Tongue (tissue), 2 donors: ENCODE data around the gene REC8. TPM values are rescaled to one million over a fixed set of nuclear protein-coding genes. Genes with fewer than 3 reads are reported as not detected.

Experiments used
- DNase-seq: peaks from one replicate; pipeline ENCODE4 v3.0.0-alpha.2; 2015
- total RNA-seq: library from RNA; depleted of rRNA; stranded (reverse); fragments of >200 nt; gene quantifications from one replicate; pipeline ENCODE4 v1.2.3, GENCODE V29; 2014

REC8 gene
- total RNA-seq, 1 donor from 2014 or later = 8.6 TPM

DNA sequence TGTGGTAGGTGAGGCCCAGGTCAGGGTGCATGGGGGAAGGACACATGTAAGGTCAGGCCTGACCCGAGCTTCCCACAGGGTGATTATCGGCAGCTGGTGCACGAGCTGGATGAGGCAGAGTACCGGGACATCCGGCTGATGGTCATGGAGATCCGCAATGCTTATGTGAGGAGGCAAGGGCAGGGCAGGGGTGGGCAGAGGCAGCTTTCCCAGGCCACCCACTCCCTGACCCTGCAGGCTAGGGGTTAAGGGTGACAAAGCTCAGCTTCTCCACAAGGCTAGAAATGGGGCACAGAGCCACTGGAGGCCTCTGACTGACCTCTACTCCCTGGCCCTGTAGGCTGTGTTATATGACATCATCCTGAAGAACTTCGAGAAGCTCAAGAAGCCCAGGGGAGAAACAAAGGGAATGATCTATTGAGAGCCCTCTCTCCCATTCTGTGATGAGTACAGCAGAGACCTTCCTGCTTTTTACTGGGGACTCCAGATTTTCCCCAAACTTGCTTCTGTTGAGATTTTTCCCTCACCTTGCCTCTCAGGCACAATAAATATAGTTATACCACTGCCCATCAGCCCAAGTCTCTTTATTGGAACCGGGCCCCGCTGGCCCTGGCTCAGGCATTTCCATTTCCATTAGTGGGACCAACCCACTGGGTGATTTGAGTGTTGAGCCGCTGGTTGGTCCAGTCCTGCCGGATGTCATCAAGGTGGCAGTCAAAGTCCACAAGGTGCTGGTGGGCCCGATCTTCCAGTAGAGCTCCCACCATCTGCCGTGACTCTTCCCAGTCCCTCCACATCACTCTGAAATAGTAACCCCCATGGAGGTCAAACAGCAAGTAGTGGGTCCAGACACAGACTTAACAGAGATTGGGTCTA, 33.2 kb upstream of the REC8 start:
- DNase-seq = no peak

- DNase-seq = no peak
Measured at GRCh38 chr14:24139272-24139934, 32.5 kb upstream of the REC8 start.

DNA sequence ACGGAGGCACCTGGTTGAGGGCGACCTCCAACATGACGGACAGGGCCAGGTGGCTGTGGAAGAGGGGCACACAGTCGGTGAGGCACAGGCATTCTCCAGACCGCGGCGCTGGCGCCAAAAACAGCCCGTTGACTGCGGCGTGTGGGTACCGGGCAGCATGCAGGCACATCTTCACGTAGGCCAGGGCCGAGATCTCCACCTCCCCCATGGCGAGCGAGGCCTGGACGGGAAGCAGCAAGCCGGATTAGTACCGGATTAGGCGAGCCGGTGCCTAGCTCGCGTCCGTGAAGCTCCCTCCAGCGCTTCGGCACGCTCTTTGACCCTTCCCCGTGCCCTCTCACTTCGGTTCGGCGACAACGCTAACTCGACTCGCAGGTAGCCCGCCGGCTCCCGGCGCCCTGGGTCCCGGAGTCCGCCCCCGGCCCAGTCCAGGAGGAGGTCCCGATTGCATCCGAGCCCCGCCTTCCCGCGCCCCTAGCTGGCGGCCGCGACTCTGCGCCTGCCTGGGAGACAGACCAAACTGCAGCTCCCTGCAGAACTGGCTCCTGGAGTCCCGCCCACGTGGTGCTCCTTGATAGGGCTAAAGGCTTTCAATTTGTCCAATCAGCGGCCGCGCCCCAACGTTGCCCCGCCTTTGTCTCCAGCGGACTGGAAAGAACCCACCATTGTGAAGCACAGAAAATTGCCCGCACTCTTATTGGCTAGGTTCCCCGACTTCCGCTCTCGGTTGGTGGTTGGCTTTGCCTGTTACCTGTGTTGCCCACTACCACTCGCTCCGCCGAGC, 30.6 kb upstream of the REC8 start, which contains the start of gene EMC9:
TSS of gene EMC9 (minus strand) at position 495 of the 784 bp plus-strand sequence. CDS start at position 208, 287 bp downstream.
- peak; percentile 100 for DNase-seq

GRCh38 chr14:24143511-24143910, 28.4 kb upstream of the REC8 start:
- no peak for DNase-seq

DNA sequence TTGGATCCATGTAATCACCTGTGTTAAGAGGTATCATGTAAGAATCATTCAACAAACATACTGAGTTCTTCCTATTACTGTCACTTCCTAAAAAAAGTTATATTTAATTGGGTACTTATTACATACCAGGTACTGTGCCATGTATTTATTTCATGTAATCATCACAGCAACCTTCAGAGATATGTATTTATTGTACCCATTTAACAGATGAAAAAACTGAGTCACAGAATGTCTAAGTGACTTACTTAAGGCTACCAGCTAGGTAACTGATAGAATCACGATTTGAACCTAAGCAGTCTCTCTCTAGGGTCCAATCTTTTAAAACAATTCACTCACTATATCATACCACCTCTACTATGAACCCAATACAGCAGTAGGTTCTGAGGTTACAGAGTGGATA, 27.4 kb upstream of the REC8 start:
- no peak for DNase-seq

DNA sequence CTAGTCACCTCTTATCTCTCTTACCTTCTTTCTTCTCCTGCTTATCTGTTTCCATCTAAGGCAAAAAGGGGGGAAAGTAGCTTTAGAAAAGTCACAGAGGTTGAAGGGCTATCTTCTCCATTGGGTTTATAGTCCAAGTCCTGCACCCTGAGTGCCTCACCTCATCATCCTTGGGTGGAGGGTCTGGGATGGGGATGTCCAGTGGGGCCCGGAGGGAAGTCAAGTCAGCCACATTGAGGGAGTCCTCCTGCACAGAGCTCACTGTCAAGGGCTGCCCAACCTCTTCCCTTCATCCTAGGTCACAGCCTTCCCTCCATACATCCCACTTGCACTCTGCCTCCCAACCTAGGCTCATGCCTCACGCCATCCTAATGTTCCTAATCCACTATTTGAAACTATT, 26.7 kb upstream of the REC8 start:
- DNase-seq = no peak

- DNase-seq = no peak
Measured at GRCh38 chr14:24145690-24146452, 26.0 kb upstream of the REC8 start.

- peak; percentile 98 for DNase-seq
Measured at GRCh38 chr14:24146453-24146977, 25.4 kb upstream of the REC8 start, which contains the start of gene PSME2. Gene PSME2, minus strand, starts transcription at chr14:24146610. Its CDS starts 29 bp downstream, at chr14:24146581.

DNA sequence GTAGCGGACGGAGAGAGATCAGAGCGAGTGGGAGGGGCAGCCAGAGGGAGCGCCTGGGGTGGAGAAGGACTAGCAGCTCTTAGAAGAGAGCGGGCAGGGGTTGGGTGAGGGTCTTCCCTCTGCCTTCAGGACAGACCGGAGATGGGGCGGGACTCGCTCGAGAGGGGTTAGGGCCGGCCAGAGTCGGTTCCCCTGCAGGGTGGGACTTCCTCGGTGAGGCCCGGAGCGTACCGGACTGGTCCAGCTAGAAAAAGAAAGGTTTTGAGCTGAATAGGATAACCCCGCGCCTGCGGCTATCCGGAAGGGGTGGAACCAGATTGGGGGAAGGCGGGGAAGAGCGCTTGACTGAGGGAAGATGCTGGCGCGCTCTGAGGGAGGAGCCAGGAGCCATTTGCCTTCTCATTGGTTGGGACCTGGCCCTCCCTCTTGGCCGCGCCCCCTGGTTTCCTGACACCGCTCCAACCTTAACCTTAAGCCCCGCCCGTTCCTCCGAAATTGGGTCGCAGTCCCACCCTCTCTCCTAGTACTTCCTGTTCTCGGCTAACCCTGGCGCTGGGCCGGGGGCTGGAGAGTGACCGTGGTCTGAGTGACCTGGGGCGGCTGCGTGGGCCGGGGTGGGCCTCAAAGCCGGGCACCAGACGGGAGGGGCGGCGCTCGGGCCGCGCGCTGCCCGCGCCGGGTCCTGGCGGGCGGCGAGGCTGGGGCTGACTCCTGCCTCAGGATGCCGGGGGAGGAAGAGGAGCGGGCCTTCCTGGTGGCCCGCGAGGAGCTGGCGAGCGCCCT, 24.7 kb upstream of the REC8 start, which contains the start of gene RNF31:
TSS of gene RNF31 (plus strand) at position 521 of the 783 bp plus-strand sequence. CDS start at position 722, 201 bp downstream.
- peak; percentile 100 for DNase-seq

GRCh38 chr14:24147761-24148428, 24.0 kb upstream of the REC8 start:
- no peak for DNase-seq

- DNase-seq = no peak
Measured at GRCh38 chr14:24149302-24149969, 22.4 kb upstream of the REC8 start.

GRCh38 chr14:24150061-24150460, 21.8 kb upstream of the REC8 start:
- no peak for DNase-seq

DNA sequence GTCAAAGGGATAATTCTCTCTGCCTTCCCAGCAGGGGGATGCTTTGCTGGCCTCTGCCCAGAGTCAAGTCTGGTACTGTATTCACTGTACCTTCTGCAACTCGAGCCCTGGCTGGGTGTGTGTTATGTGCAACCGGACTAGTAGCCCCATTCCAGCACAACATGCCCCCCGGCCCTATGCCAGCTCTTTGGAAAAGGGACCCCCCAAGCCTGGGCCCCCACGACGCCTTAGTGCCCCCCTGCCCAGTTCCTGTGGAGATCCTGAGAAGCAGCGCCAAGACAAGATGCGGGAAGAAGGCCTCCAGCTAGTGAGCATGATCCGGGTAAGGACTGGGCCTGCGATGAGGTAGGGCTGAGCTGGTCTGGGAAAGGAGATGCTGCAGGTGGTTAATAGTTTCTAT, 21.3 kb upstream of the REC8 start:
- DNase-seq = no peak

GRCh38 chr14:24150993-24151392, 20.9 kb upstream of the REC8 start:
- no peak for DNase-seq

GRCh38 chr14:24151404-24152080, 20.3 kb upstream of the REC8 start:
- DNase-seq = no peak

DNA sequence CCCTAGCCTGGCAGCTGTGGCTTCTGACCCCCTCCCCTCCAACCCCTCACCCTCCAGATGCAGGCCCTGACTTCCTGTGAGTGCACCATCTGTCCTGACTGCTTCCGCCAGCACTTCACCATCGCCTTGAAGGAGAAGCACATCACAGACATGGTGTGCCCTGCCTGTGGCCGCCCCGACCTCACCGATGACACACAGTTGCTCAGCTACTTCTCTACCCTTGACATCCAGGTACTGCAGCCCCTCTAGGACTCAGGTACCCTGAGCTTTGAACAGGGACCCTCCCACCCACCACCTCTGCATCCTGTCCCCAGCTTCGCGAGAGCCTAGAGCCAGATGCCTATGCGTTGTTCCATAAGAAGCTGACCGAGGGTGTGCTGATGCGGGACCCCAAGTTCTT, 16.8 kb upstream of the REC8 start:
- no peak for DNase-seq

- no peak for DNase-seq
Measured at GRCh38 chr14:24156840-24157239, 15.0 kb upstream of the REC8 start.

DNA sequence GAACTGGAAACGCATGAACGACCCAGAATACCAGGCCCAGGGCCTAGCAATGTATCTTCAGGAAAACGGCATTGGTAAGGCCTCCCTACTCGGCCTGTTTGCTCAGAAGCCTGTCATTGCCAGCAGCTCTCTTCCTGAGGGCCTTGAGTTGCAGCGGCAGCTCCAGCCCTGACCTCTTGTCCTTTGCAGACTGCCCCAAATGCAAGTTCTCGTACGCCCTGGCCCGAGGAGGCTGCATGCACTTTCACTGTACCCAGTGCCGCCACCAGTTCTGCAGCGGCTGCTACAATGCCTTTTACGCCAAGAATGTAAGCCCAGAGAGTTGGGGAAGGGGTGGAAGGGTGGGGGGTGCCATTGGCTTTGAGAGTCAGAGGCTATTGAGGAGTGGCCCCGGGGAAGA, 14.5 kb upstream of the REC8 start:
- DNase-seq = no peak
